GM18909 (cell line): Measurements from ENCODE around the gene SGSH.

Experiments
- ATAC-seq: cut with Tn5 transposase; IDR thresholded peaks from one replicate; pipeline ENCODE4 v1.9.1; 2021; ENCODE audit warnings: mild to moderate bottlenecking; ENCODE audit not compliant: unreplicated experiment, poor library complexity

The SGSH gene

GRCh38 chr17:80163336-80163735 is 56.8 kb downstream of the SGSH start:
- no peak for ATAC-seq

GRCh38 chr17:80160536-80160935 is 59.6 kb downstream of the SGSH start:
- no peak for ATAC-seq
